Astrocyte of the spinal cord (primary cell): ENCODE results near the gene RARG.

Source experiments
- DNase-seq: peaks from one replicate; pipeline ENCODE4 v3.0.0; 2011; ENCODE audit warnings: low read depth, low spot score
- H3K4me3 ChIP-seq: 2 replicates; pipeline ENCODE4 v1.5.1; 2011; ENCODE audit warnings: low read depth, mild to moderate bottlenecking, low read length, moderate library complexity
- CTCF ChIP-seq: IDR thresholded peaks from 2 replicates; pipeline ENCODE4 v1.5.1; 2012; ENCODE audit warnings: low read depth, mild to moderate bottlenecking, low read length, inconsistent platforms
- in situ Hi-C: cut with HindIII; loops from 2 replicates; pipeline ENCODE4 v1.10.0; 2017; ENCODE audit warnings: low sequenced_read_pairs

RARG gene

GRCh38 chr12:53224897-53225634 is 6.9 kb downstream of the RARG start:
- no peak overlapping the region for H3K4me3 ChIP-seq
- no peak for DNase-seq
- in situ Hi-C loops: no loop called here

GRCh38 chr12:53224061-53224896 is 7.7 kb downstream of the RARG start:
- no peak overlapping the region for H3K4me3 ChIP-seq
- no peak for DNase-seq
- in situ Hi-C loops: no loop called here
- peak; percentile 26 for TF ChIP-seq CTCF

More at GRCh38 chr12:53224897-53225634, 6.9 kb downstream of the RARG start:
- no peak for TF ChIP-seq CTCF

- H3K4me3 ChIP-seq: no peak overlapping the region
- in situ Hi-C loops: no loop called here
- DNase-seq: peak; percentile 62
- TF ChIP-seq CTCF: no peak
These were observed 8.5 kb downstream of the RARG start for GRCh38 chr12:53223389-53224060.

GRCh38 chr12:53222806-53223261 is 9.2 kb downstream of the RARG start:
- no peak for TF ChIP-seq CTCF

GRCh38 chr12:53222170-53222721 is 9.8 kb downstream of the RARG start:
- no peak for TF ChIP-seq CTCF
- H3K4me3 ChIP-seq: peak overlapping the region; percentile 26
- in situ Hi-C loops: no loop called here
- no peak for DNase-seq

More at GRCh38 chr12:53222806-53223261, 9.2 kb downstream of the RARG start:
- in situ Hi-C loops: no loop called here
- H3K4me3 ChIP-seq: no peak overlapping the region
- DNase-seq: no peak
